AML-193 (cell line): ENCODE results near the gene AGXT.
A peak's percentile ranks its signal among the peaks of the same experiment; 100 is the strongest.
"Not testable (repeated sequence)": the region's sequence is repeated elsewhere in the genome, so short reads cannot be mapped to it uniquely, and the experiment has no call there.

ENCODE experiments used
- DNase-seq, 2 experiments: peaks; one replicate each; lab custom pipeline; 2025; lab: John Stamatoyannopoulos, UW

AGXT gene

DNA sequence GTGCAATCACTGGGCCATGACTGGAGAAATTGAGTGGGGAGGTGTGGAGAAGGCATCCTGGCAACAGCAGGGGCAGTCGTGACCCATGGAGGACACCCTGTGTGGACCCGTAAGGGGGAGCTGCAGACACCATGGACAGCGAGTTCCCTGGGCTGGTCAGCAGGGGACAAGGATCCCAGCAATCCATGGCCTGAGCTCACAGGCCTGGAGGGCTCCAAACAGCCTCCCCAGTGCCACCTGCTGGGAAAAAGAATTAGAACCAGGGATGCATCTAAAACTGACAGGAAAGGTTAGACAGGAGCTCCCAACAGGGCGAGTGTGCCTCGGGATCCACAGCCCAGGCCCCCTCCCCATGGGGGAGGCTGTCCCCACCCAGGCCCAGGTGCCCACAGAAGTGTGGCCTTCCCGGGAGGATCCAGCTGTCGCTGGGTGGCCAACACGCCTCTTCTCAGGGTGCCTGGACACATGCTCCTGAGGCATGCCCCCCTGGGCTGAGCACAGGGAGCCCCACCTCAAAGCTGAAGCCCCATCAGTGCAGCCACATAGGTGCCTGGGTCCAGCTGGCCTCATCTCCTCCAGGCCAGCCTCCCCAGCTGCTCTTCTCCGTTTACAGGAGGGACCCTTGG is 28.1 kb upstream of the AGXT start:
- no peak for DNase-seq

DNA sequence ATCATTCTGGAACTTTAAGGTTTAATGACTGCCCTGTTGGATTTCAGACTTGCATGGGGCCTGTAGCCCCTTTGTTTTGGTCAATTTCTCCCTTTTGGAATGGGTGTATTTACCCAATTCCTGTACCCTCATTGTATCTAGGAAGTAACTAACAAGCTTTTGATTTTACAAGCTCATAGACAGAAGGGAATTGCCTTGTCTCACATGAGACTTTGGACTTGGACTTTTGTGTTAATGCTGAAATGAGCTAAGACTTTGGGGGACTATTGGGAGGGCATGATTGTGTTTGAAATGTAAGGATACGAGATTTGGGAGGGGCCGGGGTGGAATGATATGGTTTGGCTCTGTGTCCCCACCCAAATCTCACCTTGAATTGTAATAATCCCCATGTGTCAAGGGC is 22.3 kb upstream of the AGXT start:
- not testable (repeated sequence) for DNase-seq

DNA sequence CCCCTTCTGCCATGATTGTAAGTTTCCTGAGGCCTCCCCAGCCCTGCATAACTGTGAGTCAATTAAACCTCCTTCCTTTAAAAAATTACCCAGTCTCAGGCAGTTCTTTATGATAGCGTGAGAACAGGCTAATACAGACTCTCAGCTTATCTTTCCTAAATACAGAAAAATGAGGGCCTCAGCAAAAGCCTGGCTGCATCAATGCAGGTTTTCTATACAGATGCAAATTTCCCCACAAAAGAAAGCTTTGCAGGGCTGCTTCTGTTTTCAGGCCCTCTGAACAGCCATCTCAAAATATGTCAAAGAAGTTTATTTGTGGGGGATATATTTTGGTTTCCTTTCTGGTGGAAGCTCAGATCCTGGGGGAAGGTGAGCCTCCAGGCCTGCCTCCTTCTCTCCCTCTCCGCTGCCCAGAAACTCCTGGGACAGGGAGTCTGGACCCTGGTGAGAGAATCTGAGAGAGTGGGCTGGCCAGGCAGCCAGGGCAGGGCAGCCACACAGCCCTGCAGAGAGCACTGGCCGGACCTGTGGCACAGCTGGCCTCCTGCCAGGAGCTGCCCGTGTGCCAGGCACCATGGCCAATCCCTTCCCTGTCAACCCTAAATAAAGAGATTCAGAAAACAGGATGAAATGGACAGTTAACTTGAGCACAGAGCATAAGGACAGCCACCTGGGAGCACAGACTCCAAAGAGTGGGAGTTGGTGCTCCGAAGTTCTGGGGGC is 21.6 kb upstream of the AGXT start:
- no peak for DNase-seq

DNA sequence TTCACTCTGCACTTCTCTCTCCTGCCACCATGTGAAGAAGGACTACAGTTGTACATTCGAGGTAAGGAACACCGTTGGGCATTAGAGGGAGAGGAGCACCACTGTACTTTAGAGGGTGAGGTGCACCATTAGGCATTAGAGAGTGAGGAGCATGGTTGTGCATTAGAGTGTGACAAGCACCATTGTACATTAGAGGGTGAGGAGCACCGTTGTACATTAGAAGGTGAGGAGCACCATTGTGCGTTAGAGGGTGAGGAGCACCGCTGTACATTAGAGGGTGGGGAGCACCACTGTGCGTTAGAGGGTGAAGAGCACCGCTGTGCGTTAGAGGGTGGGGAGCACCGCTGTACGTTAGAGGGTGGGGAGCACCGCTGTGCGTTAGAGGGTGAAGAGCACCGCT is 20.8 kb upstream of the AGXT start:
- DNase-seq = no peak

DNA sequence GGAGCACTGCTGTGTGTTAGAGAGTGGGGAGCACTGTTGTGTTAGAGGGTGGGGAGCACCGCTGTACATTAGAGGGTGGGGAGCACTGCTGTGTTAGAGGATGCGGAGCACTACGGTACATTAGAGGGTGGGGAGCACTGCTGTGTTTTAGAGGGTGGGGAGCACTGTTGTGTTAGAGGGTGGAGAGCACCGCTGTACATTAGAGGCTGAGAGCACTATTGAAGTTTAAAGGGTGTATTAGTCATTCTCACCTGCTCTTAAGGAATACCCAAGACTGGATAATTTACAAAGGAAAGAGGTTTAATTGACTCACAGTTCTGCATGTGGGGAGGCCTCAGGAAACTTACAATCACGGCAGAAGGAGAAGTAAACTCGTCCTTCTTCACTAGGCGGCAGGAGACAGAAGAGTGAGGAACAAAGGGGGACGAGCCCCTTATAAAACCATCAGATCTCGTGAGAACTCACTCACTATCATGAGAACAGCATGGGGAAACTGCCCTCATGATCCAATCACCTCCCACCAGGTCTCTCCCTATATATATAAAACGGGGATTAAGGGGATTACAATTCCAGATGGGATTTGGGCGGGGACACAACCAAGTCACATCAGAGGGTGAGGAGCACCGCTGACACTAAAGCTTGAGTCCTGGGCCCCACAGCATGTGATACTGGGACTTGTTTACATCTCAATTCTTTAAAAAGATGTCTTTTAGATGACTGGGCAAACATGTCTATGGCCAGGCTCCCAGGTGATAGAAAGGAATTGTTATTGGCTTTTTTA is 19.5 kb upstream of the AGXT start:
- no peak for DNase-seq

DNA sequence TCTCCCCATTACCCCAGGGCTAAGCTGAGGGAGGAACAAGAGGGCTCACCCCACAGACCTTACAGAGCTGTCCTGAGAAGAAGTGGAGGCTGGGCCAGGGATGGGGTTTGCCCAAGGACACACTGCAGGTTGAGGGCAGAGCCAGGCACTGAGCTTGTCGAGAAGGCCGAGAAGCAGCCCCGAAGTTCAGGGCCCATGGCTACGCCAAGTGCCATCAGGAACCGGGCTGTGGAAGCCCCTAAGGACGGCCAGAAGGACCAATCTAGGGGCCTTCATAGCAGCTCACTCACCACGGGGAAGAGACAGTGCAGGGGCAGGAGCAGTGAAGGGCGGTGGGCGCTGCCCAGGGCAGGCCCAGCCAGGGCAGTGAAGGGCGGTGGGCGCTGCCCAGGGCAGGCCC is 18.6 kb upstream of the AGXT start:
- no peak for DNase-seq

DNA sequence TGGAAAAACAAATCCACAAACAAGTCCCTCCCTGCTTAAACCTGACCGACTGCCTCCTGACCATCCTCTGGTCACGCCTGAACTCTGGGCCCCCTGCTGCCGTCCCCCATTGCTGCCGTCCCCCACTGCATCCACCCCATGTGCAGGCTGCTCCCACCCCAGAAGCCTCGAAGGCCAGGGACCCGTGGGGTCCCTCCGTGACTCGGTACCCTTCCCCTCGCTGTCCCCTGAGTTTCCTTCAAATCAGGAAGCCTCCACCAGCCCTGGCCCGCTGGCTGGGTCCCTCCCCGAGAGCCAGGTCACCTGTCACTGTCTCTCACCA is 17.9 kb upstream of the AGXT start:
- no peak for DNase-seq

DNA sequence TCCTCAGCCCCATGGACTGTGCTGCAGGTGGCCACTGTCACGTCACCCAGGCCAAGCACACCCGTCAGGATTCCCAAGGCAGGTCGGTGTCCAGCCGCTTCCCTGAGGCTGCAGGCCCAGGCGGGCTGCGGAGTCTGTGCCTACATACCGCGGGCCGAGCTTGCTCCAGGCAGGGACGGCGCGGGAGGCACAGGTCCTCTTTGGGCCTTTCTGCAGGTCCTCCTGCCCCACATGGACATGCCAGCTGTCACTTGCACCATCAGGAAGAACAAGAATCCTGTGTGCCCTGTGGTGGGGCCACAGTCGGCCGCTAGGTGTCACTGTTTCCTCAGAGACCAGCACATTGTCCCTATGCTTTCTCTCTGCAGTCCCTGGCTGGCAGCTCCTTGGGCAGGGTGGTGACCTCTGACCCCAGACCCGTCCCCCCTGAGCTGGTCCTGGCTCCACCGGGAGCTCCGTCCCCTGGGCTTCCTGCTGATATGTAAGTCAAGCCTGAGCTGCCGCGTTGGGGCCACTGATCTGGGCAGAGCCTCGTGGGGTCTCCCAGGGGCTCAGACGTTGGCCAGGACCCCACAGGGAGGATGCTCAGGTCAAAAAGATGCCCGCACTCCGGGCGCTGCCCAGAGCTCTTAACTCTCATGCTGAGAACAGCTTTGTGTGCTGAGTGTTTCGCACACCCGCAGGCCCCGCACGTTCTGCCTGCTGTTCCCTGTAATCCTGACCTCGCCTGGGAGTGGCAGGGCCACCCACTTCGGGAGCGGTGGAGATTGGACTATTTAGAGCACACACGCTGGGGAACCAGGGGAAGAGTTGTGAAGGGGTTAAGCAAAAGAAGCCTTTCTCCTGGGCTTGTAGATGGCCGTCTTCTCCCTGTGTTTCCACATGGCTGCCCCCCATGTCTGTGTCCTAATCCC is 17.3 kb upstream of the AGXT start:
- peak; percentile 51 to 72 for DNase-seq

DNA sequence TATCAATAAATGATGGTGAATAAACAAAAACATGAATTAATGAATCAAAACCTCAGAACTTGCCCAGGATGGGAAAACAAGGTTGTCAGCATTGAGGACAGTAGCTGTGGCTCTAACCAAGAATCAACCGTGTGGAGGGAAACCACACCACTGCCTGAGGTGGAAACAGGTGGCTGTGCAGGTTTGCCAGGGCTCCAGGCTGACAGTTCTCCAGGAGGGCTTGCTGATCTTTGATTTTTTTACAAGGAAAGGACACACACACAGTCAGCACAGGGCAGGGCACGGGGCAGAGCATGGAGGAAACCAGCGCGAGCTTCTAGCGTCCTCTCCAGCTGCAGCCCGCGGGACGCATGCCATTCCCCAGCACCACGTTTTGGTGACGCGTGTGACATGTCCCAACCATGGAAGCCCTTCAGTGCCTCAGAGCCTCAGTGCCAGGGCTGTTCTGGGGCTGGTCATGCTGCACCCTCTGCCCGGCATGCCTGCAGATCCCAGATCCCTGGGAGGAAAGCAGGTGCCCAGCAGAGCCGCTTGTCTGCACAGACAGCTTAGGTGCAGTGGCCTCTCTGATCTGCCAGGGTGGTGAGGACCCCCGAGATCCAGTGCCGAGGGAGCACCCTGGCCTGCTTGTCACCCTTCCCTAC is 15.8 kb upstream of the AGXT start:
- no peak for DNase-seq

DNA sequence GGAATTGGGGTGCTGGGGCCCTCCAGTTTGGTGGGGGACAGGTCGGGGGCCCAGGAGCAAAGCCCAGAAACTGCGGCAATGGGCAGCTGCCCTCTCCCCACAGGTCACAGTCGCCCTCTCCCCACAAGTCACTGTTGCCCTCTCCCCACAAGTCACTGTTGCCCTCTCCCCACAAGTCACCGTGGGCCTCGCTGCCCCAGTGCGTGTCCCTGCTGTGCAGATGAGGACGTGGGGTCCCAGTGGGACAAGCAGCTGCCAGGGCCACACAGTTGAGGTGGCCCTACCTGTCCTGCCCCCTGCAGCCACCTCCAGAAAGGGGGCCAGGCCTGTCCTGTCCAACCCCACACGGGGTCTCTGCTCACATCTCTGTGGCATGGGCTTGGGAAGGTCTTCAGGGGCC is 13.0 kb upstream of the AGXT start:
- DNase-seq = no peak

DNA sequence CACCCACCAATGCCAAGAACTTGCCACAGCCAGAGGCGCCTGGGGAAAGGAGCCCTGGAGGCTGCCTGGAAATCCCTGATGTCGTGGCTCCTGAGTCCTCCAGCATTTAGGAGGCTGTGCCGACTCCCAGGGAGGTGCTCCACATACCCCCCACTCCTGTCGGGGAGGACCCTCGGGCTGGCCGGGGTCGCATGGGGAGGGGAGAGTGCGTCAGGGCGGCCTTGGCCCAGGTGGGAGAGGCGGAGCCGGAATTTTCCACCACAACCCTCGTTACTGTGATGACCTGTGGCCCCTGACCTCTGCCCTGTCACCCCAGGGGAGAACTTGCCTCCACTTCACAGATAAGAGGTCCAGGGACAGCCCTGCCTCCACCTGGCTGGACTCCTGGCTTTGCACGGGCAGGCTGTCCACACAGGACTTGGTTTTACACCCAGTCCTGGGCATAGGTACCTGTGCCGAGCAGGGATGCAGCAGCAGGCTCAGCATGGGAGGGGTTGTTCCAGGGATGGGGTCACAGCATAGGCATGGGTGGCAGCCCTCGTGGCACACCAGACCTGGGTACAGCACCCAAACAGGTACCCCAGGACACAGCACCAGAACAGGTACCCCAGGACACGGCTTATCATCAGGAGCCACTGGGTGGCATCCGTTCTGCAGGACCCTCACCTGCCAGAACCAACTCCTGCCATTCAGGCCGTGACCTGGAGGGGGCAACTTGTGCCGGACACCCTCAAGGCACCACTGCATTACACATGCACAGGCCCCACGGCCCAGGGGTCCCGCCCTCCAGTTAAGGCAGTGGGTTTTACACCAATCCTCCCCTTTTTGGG is 12.3 kb upstream of the AGXT start:
- DNase-seq = no peak

DNA sequence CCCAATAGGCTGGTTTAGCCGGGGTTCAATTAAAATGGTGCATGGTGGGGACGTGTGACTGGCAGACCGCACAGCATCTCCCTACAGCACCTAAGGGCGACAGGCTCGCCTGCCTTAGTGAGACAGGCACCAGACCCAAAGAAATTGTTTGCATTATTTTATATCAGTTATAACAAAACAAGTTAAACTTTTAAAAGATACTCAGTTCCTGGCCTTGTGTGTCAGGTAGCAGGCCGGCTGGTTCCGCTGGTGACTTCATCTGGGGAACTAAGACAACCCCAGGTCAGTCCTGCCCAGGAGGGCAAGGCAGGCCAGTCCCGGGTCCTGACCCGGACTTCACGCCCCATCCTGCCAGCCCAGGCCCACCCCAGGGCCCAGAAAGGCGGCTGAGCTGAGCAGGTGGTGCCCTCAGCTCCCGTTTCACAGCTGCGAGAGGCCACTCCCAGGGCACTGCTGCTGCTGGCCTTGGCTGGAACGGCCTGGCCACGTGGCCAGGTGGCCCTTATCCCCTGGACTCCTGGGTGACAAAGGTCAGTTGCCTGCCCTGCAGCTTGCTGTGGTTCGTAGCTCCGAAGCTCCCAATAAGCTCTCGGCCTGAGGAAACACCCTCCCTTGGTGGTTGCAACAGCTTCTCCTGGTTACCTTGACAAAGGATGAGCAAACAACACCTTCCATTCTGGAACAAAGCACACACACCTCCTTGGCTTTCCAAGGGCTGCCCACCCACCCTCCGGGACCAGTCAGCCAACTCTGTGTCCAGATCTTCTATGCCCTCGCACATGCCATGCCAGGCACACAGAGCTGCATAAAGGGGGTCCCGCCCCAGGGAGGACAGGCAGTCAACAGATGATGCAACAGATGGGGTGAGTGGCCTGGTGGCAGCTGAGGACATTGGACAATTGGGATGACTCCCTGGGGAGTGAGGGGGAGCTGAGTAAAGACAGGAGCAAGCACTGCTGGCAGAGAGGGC is 11.3 kb upstream of the AGXT start:
- DNase-seq = no peak

DNA sequence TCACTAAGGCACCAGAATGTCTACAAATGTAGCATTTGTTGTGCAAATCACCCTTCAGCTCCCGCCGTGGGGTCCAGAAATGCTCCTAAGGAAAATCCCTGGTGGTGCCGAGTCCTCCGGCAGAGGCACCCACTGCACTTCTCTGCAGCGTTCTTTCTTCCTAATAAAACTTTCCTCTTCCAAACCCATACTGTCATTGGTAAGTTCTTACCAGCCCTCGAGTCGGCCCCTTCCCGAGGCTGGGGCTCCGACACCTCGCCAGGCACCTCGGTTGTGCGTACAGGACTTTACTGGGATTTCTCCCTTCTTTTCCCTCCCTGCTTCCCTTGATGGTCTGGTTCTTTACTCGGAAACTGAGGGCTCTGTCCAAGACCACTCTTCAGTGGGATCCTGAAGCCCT is 10.3 kb upstream of the AGXT start:
- no peak for DNase-seq

DNA sequence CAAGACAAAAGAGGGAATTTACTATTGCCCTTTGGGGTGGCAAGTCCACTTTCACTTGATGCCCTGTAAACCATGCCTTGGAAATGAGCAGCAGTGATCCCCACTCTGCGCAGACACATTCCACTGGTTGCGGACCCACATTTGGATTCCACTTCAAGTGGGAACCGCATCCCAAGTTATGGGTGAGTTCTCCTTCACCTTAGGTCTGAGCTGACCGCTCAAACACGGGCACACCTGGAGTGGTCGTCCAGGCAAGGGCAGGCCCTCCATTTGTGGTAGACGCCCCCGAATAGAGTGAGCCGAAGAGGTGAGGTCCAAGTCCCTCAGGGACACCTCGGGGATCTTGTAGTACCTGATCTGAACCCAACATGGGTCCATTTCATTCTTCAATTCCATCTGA is 9.8 kb upstream of the AGXT start:
- no peak for DNase-seq

DNA sequence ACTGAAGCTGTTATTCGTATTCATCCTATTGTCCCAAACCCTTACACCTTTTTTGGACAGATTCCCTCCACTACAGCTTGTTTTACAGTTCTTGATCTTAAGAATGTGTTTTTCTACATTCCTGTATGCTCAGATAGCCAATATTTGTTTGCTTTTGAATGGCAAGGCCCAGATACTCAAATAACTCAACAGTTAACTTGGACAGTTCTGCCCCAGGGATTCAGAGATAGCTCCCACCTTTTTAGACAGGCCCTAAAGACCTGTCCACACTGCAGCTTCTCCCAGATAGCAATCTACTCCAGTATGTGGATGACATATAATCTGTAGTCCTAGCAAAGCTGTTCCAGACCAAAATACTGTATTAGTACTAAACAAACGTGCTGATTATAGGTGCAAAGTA is 7.1 kb upstream of the AGXT start:
- no peak for DNase-seq

DNA sequence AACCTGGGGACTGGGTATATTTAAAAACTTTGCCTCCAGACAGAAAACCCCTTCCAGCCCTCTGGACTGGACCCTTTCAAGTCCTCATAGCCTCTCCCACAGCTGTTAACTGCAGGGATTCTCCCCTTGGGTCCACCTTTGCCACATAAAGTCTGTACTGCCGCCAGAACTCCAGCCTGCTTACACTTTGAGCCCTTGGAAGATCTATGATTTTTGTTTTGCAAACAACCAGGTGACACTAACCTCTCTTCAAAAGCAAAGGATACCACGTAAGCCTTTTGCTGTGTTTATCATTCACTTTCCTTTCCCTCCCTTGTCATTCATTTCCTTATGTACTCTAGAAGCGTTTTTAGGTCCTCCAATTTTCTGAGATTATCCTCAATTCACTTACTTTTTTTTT is 4.1 kb upstream of the AGXT start:
- DNase-seq = no peak

DNA sequence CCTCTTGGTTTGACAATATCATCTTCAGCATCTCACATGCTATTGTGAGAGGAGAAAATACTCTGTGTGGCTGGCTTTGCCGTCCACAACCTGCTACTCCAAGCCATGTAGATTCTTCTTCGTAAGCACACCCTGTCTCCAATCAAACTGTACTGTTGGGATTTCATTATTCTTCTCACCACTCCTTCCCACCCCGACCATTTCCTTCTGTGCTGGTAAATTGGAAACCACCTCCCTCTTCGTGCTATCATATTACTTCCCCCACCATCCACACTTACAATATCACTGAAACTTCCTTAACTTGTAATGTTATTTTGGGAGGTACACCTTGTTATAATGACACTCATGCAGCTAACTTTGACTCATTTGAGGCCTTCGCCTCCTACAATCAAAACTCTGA is 3.2 kb upstream of the AGXT start:
- no peak for DNase-seq

DNA sequence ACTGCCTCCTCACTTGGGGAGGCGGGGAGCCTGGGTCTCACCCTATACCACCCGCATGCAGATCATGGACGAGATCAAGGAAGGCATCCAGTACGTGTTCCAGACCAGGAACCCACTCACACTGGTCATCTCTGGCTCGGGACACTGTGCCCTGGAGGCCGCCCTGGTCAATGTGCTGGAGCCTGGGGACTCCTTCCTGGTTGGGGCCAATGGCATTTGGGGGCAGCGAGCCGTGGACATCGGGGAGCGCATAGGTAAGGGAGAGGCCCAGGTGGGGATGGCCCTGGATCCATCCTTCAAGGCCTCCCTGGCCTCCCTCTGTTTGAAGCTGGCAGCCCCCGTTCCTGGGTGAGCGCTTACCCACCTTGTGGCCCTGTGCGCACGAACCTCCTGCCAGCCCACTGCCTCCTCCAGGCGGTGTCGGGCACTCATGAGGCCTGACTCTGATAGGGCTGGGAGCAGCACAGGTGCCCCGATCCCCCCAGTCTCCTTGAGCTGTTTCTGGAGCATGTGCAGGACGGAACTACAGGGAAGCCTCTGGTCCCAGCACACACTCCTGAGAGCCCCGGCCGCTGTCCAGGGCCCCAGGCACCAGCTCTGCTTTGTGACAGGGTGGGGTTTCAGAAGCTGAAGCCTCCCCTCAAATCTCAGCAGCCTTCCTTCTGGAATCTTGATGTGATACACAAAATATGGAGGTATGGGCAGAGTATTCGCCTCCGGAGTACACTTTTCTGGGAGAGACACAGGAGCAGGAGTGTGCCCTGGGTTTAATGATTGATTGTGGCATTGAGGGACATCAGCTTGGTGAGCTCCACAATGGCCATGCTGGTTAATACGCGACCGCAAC is 708 bp downstream of the AGXT start:
- no peak for DNase-seq
